Brain microvascular endothelial cell (primary cell): ENCODE results near the gene ATXN2L.

Source experiments
- DNase-seq: peaks from one replicate; pipeline ENCODE4 v3.0.0-alpha.2; 2020
- H3K27ac ChIP-seq: fragments of 250-450 bp; sonication (Bioruptor Pico); 2 replicates; pipeline ENCODE4 v1.5.1; 2020; ENCODE audit warnings: mild to moderate bottlenecking, moderate library complexity
- H3K27me3 ChIP-seq: fragments of 250-450 bp; sonication (Bioruptor Pico); replicated peaks from 2 replicates; pipeline ENCODE4 v1.5.1; 2020; ENCODE audit warnings: mild to moderate bottlenecking
- H3K36me3 ChIP-seq: fragments of 250-450 bp; sonication (Bioruptor Pico); replicated peaks from 2 replicates; pipeline ENCODE4 v1.5.1; 2020; ENCODE audit warnings: mild to moderate bottlenecking
- H3K4me3 ChIP-seq: 2 replicates; pipeline ENCODE4 v1.5.1; 2011; ENCODE audit warnings: low read depth, mild to moderate bottlenecking, control low read depth, low read length, moderate library complexity
- CTCF ChIP-seq: IDR thresholded peaks from 2 replicates; pipeline ENCODE4 v1.5.1; 2011; ENCODE audit warnings: low read depth, mild to moderate bottlenecking, moderate library complexity, low read length, control low read depth, inconsistent platforms; ENCODE audit errors: missing control alignments
- in situ Hi-C: cut with HindIII; loops from 2 replicates; pipeline ENCODE4 v1.10.0; 2017; ENCODE audit warnings: low sequenced_read_pairs, low pct_ligation_motif_present

Gene ATXN2L

GRCh38 chr16:28872952-28873351 is 50.2 kb downstream of the ATXN2L start:
- Histone ChIP-seq H3K27ac (no peak overlapping the region), H3K4me3 (no peak overlapping the region), H3K36me3 (peaks cover 47% of the 10 kb centered on the region), H3K27me3 (no peaks in the 10 kb centered on the region)
- no peak for TF ChIP-seq CTCF
- in situ Hi-C loops: no loop called here
- DNase-seq: no peak

GRCh38 chr16:28873543-28874201 is 50.9 kb downstream of the ATXN2L start:
- DNase-seq: no peak
- TF ChIP-seq CTCF: peak; percentile 79
- H3K4me3 ChIP-seq: no peak overlapping the region
- H3K27me3 ChIP-seq: no peaks in the 10 kb centered on the region
- in situ Hi-C loops: no loop called here
- H3K36me3 ChIP-seq: peaks cover 45% of the 10 kb centered on the region
- H3K27ac ChIP-seq: no peak overlapping the region

GRCh38 chr16:28874406-28874805 is 51.6 kb downstream of the ATXN2L start:
- in situ Hi-C loops: no loop called here
- Histone ChIP-seq H3K27me3 (no peaks in the 10 kb centered on the region), H3K36me3 (peaks cover 38% of the 10 kb centered on the region), H3K4me3 (no peak overlapping the region), H3K27ac (no peak overlapping the region)
- no peak for TF ChIP-seq CTCF
- no peak for DNase-seq

GRCh38 chr16:28875134-28876018 is 52.6 kb downstream of the ATXN2L start:
- Histone ChIP-seq H3K36me3 (peaks cover 30% of the 10 kb centered on the region), H3K4me3 (no peak overlapping the region), H3K27ac (no peak overlapping the region), H3K27me3 (no peaks in the 10 kb centered on the region)
- peak; percentile 22 for TF ChIP-seq CTCF
- in situ Hi-C loops: no loop called here
- DNase-seq: no peak

- Histone ChIP-seq H3K36me3 (peaks cover 23% of the 10 kb centered on the region), H3K27ac (no peak overlapping the region), H3K4me3 (no peak overlapping the region), H3K27me3 (no peaks in the 10 kb centered on the region)
- no peak for DNase-seq
- TF ChIP-seq CTCF: no peak
- in situ Hi-C loops: no loop called here
These were observed 53.3 kb downstream of the ATXN2L start for GRCh38 chr16:28876019-28876659.
